Uterus (tissue), 4 donors: ENCODE results near the gene NFIA. TPM values are rescaled to one million over a fixed set of nuclear protein-coding genes. Genes with fewer than 3 reads are reported as not detected.

Experiments used
- DNase-seq, 2 donors: peaks; one replicate each; pipeline ENCODE4 v3.0.0-alpha.2; 2019 to 2020
- H3K27ac ChIP-seq, 2 donors: fragments of 200-600 bp; sonication (generic); 1 replicate in 1 of 2; 2 replicates in 1 of 2; pipeline ENCODE4 v1.5.1; 2016 to 2018
- H3K27me3 ChIP-seq, 2 donors: fragments of 200-600 bp; sonication (generic); one replicate each; pipeline ENCODE4 v1.5.1; 2018 to 2019; ENCODE audit warnings: control low read depth in 1 of 2
- H3K36me3 ChIP-seq, 2 donors: fragments of 200-600 bp; sonication (generic); one replicate each; pipeline ENCODE4 v1.5.1; 2019; ENCODE audit warnings: control low read depth in 1 of 2
- H3K4me1 ChIP-seq, 2 donors: fragments of 200-600 bp; sonication (generic); one replicate each; pipeline ENCODE4 v1.5.1; 2018 to 2019; ENCODE audit warnings: control low read depth in 1 of 2
- H3K4me3 ChIP-seq, 2 donors: fragments of 200-600 bp; sonication (generic); 1 replicate in 1 of 2; 2 replicates in 1 of 2; pipeline ENCODE4 v1.5.1; 2018 to 2019; ENCODE audit warnings: mild to moderate bottlenecking in 1 of 2
- H3K9me3 ChIP-seq, 2 donors: fragments of 200-600 bp; sonication (generic); one replicate each; pipeline ENCODE4 v1.5.1; 2019; ENCODE audit warnings: control low read depth in 1 of 2
- POLR2A ChIP-seq, 2 donors: fragments of 450-650 bp; IDR thresholded peaks; one replicate each; pipeline ENCODE4 v1.6.1; 2016; ENCODE audit warnings: antibody characterized with exemption in 2 of 2, mild to moderate bottlenecking in 1 of 2, moderate library complexity in 1 of 2
- intact Hi-C: fragments of 100-400 bp; cut with DNase I; formaldehyde crosslinking; loops from one replicate; pipeline ENCODE4 v1.15.1; 2023; ENCODE audit warnings: low total_unique reads
- total RNA-seq, 4 donors: library from RNA; depleted of rRNA in 3 of 4; stranded (reverse); fragments of >200 nt in 3 of 4; gene quantifications; one replicate each; pipeline versions ENCODE4 v1.1.0 to v1.2.4, GENCODE V29; 2014 to 2023
- TF ChIP-seq, protein P1 (sequence below), 4 experiments: fragments of 200-600 bp in 2 of 4; fragments of 450-650 bp in 2 of 4; sonication (generic) in 2 of 4; IDR thresholded peaks; one replicate each; pipeline ENCODE4 v1.5.1; 2016 to 2019; ENCODE audit warnings: antibody characterized with exemption in 4 of 4, mild to moderate bottlenecking in 2 of 4, moderate library complexity in 1 of 4
- donor health status: DM: yes; HTN: yes; CAD: no.

NFIA gene
- total RNA-seq, 4 donors from 2014 or later = 49.2 to 116 (median 64.9) TPM

DNA sequence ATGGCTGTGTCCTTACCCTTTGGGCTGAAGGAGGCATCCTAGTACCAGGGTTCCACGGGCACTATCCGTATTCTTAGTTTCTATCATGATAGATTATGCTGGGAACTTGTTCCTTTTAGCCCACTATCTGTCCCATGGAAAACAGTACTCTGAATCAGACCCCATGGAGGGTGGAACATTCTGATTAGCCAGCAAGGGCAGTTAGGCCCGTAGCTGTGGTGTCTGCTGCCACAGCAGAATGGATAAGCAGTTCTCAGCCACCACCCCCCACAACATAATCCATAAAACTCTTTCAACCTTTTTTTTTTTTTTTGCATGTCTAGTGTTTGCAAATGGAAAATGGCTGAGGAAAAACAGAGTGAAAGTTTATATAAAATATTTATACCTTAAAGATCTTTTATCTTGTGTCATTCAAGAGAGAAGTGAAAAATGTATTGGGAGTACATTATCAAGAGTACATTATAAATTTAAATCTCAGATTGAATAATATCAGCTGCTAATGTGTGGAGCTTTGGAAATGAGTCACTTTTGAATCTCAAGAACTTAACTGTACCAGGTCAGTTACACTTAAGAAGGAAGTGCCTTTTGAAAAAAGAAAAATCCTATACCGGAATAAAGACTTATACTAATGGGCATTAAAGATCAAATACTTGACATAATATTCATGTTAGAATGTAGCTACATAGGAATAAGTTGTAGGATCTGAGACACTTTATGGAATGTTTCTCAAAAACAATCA is 80.3 kb downstream of the NFIA start:
- intact Hi-C loops = no loop called here
- H3K9me3 ChIP-seq = no peaks in the 10 kb centered on the region
- H3K27ac ChIP-seq = no peak overlapping the region
- H3K4me1 ChIP-seq = peaks cover 0 to 3% of the 10 kb centered on the region in 2 donors
- no peak for TF ChIP-seq POLR2A (IDR thresholded peaks at IDR 0.05)
- H3K4me3 ChIP-seq = no peak overlapping the region
- H3K36me3 ChIP-seq = no peaks in the 10 kb centered on the region
- H3K27me3 ChIP-seq = no peaks in the 10 kb centered on the region
- no peak for DNase-seq

DNA sequence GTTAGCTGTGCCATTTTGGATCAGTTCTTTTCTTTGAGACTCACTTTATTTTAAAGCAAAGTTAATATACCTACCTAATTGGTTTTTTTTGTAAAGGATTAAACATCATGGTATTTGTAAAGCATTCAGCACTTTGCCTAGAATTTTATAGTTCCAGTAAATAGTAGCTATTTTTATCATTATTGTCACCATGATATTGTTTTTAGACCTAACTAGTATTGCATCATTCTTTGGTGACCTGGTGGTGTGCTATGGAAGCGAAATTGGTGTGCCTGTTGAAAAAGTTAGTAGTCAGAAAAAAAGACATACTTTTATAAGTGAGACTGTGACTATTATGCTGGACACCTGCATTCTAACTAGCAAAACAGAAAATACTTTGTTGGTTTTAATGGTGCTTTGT is 81.0 kb downstream of the NFIA start:
- H3K27me3 ChIP-seq = no peaks in the 10 kb centered on the region
- H3K4me1 ChIP-seq = peaks cover 0 to 3% of the 10 kb centered on the region in 2 donors
- H3K9me3 ChIP-seq = no peaks in the 10 kb centered on the region

DNA sequence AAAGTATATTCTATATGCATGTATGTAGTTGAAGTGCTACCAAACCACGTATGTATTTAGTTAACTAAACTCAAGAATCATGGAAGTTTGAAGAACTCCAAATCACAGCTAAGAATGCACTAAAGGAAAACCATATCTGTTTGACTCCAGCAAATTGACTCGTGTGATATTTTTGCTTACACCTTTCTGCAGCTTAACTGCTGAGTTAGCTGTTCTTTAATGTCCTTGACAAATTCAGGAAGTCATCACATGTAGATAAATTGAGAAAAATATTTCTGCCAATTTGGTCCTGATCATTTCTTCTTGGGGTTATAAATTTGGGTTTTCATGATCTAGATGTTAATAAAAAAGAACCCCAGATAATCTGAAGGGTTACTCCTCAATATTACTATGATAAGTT is 83.0 kb downstream of the NFIA start:
- no peak overlapping the region for H3K4me3 ChIP-seq
- no peaks in the 10 kb centered on the region for H3K27me3 ChIP-seq
- H3K9me3 ChIP-seq = no peaks in the 10 kb centered on the region
- no peak overlapping the region for H3K27ac ChIP-seq
- H3K4me1 ChIP-seq = peaks cover 0 to 3% of the 10 kb centered on the region in 2 donors
- intact Hi-C loops = no loop called here
- no peak for TF ChIP-seq POLR2A (IDR thresholded peaks at IDR 0.05)
- TF ChIP-seq, protein P1, sequence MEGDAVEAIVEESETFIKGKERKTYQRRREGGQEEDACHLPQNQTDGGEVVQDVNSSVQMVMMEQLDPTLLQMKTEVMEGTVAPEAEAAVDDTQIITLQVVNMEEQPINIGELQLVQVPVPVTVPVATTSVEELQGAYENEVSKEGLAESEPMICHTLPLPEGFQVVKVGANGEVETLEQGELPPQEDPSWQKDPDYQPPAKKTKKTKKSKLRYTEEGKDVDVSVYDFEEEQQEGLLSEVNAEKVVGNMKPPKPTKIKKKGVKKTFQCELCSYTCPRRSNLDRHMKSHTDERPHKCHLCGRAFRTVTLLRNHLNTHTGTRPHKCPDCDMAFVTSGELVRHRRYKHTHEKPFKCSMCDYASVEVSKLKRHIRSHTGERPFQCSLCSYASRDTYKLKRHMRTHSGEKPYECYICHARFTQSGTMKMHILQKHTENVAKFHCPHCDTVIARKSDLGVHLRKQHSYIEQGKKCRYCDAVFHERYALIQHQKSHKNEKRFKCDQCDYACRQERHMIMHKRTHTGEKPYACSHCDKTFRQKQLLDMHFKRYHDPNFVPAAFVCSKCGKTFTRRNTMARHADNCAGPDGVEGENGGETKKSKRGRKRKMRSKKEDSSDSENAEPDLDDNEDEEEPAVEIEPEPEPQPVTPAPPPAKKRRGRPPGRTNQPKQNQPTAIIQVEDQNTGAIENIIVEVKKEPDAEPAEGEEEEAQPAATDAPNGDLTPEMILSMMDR (IDR thresholded peaks at IDR 0.05) = no peak
- DNase-seq = no peak
- H3K36me3 ChIP-seq = no peaks in the 10 kb centered on the region

More for the DNA sequence above, 81.0 kb downstream of the NFIA start:
- no peak for DNase-seq
- Histone ChIP-seq H3K36me3 (no peaks in the 10 kb centered on the region), H3K4me3 (no peak overlapping the region), H3K27ac (no peak overlapping the region)
- TF ChIP-seq, protein P1 (IDR thresholded peaks at IDR 0.05) = no peak
- no peak for TF ChIP-seq POLR2A (IDR thresholded peaks at IDR 0.05)
- intact Hi-C loops = no loop called here

DNA sequence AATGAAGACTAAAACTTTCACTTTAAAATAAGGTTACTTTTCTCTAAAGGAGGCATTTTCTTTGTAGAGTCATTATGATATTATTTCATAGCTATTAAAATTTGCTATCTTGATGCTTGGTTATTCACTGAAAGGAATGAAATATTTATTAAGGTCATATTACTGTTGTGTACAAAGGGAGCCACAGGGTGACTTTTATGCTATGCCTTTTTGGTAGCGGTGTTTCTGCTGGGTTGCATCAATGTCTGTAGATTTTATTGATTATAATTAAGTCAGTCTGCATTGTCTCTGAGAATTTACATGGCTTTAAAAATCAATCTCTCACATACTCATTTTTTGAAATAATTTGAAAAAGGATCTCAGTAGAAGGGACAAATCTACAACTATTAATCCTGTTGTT is 84.9 kb downstream of the NFIA start:
- no peaks in the 10 kb centered on the region for H3K27me3 ChIP-seq
- no peak for DNase-seq
- intact Hi-C loops = no loop called here
- TF ChIP-seq, protein P1 (IDR thresholded peaks at IDR 0.05) = no peak
- TF ChIP-seq POLR2A (IDR thresholded peaks at IDR 0.05) = no peak
- H3K4me1 ChIP-seq = peaks cover 0 to 14% of the 10 kb centered on the region in 2 donors
- H3K36me3 ChIP-seq = no peaks in the 10 kb centered on the region
- no peak overlapping the region for H3K27ac ChIP-seq
- no peak overlapping the region for H3K4me3 ChIP-seq
- H3K9me3 ChIP-seq = no peaks in the 10 kb centered on the region

DNA sequence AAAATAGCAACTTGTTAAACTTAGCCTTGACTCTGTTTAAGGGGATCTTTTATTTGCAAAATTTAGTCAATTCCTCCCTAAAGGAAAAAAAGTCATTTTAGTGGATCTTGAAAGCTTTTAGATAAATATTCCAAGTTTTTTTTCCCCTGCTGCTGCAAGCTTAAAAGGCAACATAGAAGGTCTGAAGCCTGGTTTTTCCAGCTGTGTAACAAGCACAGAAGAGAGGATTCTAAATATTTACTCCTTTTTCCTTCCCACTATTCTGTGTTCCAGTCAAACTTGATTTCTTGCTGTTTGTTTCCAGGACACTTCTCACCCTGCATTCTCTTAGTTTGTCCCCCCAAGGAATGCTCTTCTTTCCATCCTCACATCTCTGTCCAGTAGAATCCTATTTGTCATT is 86.7 kb downstream of the NFIA start:
- no peaks in the 10 kb centered on the region for H3K27me3 ChIP-seq
- no peaks in the 10 kb centered on the region for H3K9me3 ChIP-seq
- peaks cover 7 to 17% of the 10 kb centered on the region in 2 donors for H3K4me1 ChIP-seq
- no peak overlapping the region for H3K4me3 ChIP-seq
- DNase-seq = no peak
- H3K27ac ChIP-seq = peak overlapping the region in 1 of 2 donors; percentile 29
- no peaks in the 10 kb centered on the region for H3K36me3 ChIP-seq
- TF ChIP-seq, protein P1 (IDR thresholded peaks at IDR 0.05) = no peak
- TF ChIP-seq POLR2A (IDR thresholded peaks at IDR 0.05) = no peak
- intact Hi-C loops = no loop called here
